ENCODE results near the gene GNB1. TPM values are rescaled to one million over a fixed set of nuclear protein-coding genes. Genes with fewer than 3 reads are reported as not detected.

Gene GNB1
- total and polyA plus RNA-seq, 9 of the 15 experiments (the other 6 are each of a cell fraction or from before 2014, with no cell fraction given): 34.3 to 388 (median 114) TPM

DNA sequence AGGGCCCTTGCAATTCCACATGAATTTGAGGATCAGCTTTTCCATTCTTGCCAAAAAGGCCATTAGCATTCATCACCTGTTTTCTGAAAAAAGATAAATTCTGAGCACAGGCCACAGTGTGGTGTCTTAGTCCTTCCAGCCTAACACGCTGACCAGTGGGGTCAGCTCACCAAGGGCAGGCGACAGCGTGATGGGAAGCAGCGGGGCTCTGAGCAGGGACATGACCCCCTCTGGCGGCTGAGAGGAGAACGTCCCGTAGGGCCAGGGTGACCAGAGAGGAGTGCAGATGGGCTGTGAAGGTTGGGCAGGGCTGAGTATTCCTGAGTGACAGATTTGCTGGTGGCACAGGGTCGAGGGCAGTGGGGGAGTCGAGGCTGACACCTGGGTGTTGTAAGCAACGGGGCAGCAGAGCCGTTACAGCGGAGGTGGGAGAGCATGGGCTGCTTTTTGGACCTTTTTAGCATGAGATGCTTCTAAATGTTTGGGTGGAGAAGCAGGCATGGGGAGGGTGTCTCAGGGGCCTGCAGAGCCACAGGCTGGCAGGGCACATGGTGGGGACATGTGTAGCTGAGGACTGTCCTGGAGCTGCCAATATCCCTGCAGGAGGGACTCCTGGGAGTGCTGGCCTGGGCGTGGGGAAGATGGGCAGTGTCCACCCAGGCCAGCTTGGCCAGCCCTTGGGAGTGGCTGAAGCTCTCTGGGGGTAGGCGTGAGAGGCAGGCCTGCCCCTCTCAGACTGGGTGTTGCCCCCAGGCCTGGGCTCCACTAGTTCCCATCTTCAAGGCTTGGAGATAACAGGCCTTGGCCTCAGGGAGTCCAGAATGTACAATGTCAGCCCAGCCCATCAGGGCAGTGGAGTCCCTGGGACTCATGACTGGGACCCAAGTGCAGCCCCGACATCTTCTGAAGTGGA lies 15.6 kb upstream of the GNB1 start (continued):
- TF ChIP-seq ZBTB33 (CRISPR knock-in tag; IDR thresholded peaks at IDR 0.05) (peak; percentile 88), WHSC1 (IDR thresholded peaks at IDR 0.05; ENCODE audit: low read length) (no peak), EHMT2 (IDR thresholded peaks at IDR 0.05) (no peak), ZNF121 (CRISPR knock-in tag; conservative IDR thresholded peaks at IDR 0.05) (no peak), HCFC1 (IDR thresholded peaks at IDR 0.05; ENCODE audit: low read depth, low read length) (peak; percentile 58), ARHGAP35 (IDR thresholded peaks at IDR 0.05; ENCODE audit: partially characterized antibody) (no peak), ZNF212 (CRISPR knock-in tag; IDR thresholded peaks at IDR 0.05) (no peak), MAX (CRISPR knock-in tag; IDR thresholded peaks at IDR 0.05) (peak; percentile 85), NR2C2 (CRISPR knock-in tag; IDR thresholded peaks at IDR 0.05) (no peak), NR2C2 (tag; IDR thresholded peaks at IDR 0.05) (peak; percentile 64), NCOA4 (IDR thresholded peaks at IDR 0.05; ENCODE audit: partially characterized antibody) (no peak), CREB5 (CRISPR knock-in tag; IDR thresholded peaks at IDR 0.05) (no peak), SMAD4 (CRISPR knock-in tag; conservative IDR thresholded peaks at IDR 0.05) (peak; percentile 23; the same call in 1 of the 2 replicates), SRSF9 (IDR thresholded peaks at IDR 0.05; ENCODE audit: borderline replicate concordance, low read depth, low read length) (no peak), ZNF644 (tag; IDR thresholded peaks at IDR 0.05; ENCODE audit: low read depth) (no peak), NR0B1 (IDR thresholded peaks at IDR 0.05; ENCODE audit: partially characterized antibody) (no peak), SIN3B (IDR thresholded peaks at IDR 0.05; ENCODE audit: low read depth) (no peak), CTBP1 (IDR thresholded peaks at IDR 0.05; ENCODE audit: borderline replicate concordance) (peak; percentile 88; the same call in 1 of the 2 replicates)
- TF ChIP-seq, protein P1, sequence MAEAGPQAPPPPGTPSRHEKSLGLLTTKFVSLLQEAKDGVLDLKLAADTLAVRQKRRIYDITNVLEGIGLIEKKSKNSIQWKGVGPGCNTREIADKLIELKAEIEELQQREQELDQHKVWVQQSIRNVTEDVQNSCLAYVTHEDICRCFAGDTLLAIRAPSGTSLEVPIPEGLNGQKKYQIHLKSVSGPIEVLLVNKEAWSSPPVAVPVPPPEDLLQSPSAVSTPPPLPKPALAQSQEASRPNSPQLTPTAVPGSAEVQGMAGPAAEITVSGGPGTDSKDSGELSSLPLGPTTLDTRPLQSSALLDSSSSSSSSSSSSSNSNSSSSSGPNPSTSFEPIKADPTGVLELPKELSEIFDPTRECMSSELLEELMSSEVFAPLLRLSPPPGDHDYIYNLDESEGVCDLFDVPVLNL (CRISPR knock-in tag; IDR thresholded peaks at IDR 0.05; ENCODE audit: low read depth): no peak
